Thyroid gland (tissue), 4 donors: ENCODE measurements around the gene KDM1A.

Source experiments
- CTCF ChIP-seq, 6 experiments: fragments of 200-600 bp in 3 of 6; fragments of 450-650 bp in 3 of 6; sonication (generic) in 3 of 6; IDR thresholded peaks; one replicate each; pipeline ENCODE4 v1.5.1; 2016 to 2019; ENCODE audit warnings: antibody characterized with exemption in 6 of 6, mild to moderate bottlenecking in 2 of 6, inconsistent platforms in 1 of 6, moderate library complexity in 1 of 6
- POLR2A ChIP-seq, 2 donors: fragments of 450-650 bp; IDR thresholded peaks; one replicate each; pipeline ENCODE4 v1.6.1; 2017; ENCODE audit warnings: antibody characterized with exemption in 2 of 2, mild to moderate bottlenecking in 2 of 2, moderate library complexity in 1 of 2

GRCh38 chr1:23035823-23036452 is 16.7 kb downstream of the KDM1A start:
- no peak for TF ChIP-seq CTCF (IDR thresholded peaks at IDR 0.05)
- no peak for TF ChIP-seq POLR2A (IDR thresholded peaks at IDR 0.05)
